CD4-positive, alpha-beta memory T cell (primary cell): ENCODE measurements around the gene CPEB3. TPM values are rescaled to one million over a fixed set of nuclear protein-coding genes. Genes with fewer than 3 reads are reported as not detected.

Experiments
- CTCF ChIA-PET: fragments of 350-600 bp; sonication (Branson Sonifier 250); formaldehyde crosslinking; loops from one replicate; lab custom pipeline; 2021; ENCODE audit warnings: inconsistent platforms; ENCODE audit not compliant: partially characterized antibody; lab: Charles Lee
- POLR2A ChIA-PET: fragments of 350-600 bp; sonication (Branson Sonifier 250); formaldehyde crosslinking; loops from one replicate; lab custom pipeline; 2021; ENCODE audit not compliant: partially characterized antibody; lab: Charles Lee
- DNase-seq, 5 donors: peaks; one replicate each; pipeline versions ENCODE4 v3.0.0 to v3.0.0-alpha.2; 2020 to 2022; ENCODE audit warnings: mixed read lengths in 1 of 5
- H3K27ac ChIP-seq: one replicate; pipeline ENCODE4 v1.7.0; 2013; ENCODE audit warnings: low read depth, low read length
- H3K27me3 ChIP-seq: 2 replicates; pipeline ENCODE4 v1.7.0; 2013; ENCODE audit warnings: mild to moderate bottlenecking, low read length, moderate library complexity; ENCODE audit not compliant: insufficient read depth
- H3K36me3 ChIP-seq: 2 replicates; pipeline ENCODE4 v1.7.0; 2013; ENCODE audit warnings: mild to moderate bottlenecking, low read length, moderate library complexity; ENCODE audit not compliant: insufficient read depth
- H3K4me1 ChIP-seq: 2 replicates; pipeline ENCODE4 v1.7.0; 2013; ENCODE audit warnings: mild to moderate bottlenecking, low read length, moderate library complexity; ENCODE audit not compliant: insufficient read depth
- H3K4me3 ChIP-seq, 2 donors: one replicate each; pipeline ENCODE4 v1.7.0; 2013; ENCODE audit warnings: low read length in 2 of 2, mild to moderate bottlenecking in 1 of 2
- H3K9me3 ChIP-seq, 2 donors: one replicate each; pipeline ENCODE4 v1.7.0; 2013; ENCODE audit warnings: low read length in 2 of 2, control low read depth in 1 of 2; ENCODE audit not compliant: control insufficient read depth in 1 of 2
- H3K27ac Mint-ChIP-seq, 7 donors: one replicate each; pipeline ENCODE4 v1.8.0; 2020 to 2021; ENCODE audit warnings: mixed read lengths in 7 of 7, mild to moderate bottlenecking in 6 of 7, inconsistent platforms in 3 of 7, moderate library complexity in 3 of 7
- H3K27me3 Mint-ChIP-seq, 2 donors: one replicate each; pipeline ENCODE4 v1.8.0; 2020 to 2021; ENCODE audit warnings: mixed read lengths in 2 of 2
- H3K36me3 Mint-ChIP-seq, 2 donors: one replicate each; pipeline ENCODE4 v1.8.0; 2020 to 2021; ENCODE audit warnings: mixed read lengths in 2 of 2, inconsistent platforms in 1 of 2, mild to moderate bottlenecking in 1 of 2
- H3K4me1 Mint-ChIP-seq, 4 donors: one replicate each; pipeline ENCODE4 v1.8.0; 2020 to 2021; ENCODE audit warnings: mixed read lengths in 4 of 4, mild to moderate bottlenecking in 1 of 4
- H3K4me3 Mint-ChIP-seq, 8 donors: one replicate each; pipeline ENCODE4 v1.8.0; 2020 to 2021; ENCODE audit warnings: mixed read lengths in 8 of 8, mild to moderate bottlenecking in 7 of 8, moderate library complexity in 6 of 8, inconsistent platforms in 3 of 8
- H3K9me3 Mint-ChIP-seq, 8 donors: one replicate each; pipeline ENCODE4 v1.8.0; 2020 to 2021; ENCODE audit warnings: mixed read lengths in 8 of 8, mild to moderate bottlenecking in 5 of 8, inconsistent platforms in 3 of 8, moderate library complexity in 1 of 8
- intact Hi-C: fragments of 100-400 bp; cut with micrococcal nuclease; formaldehyde crosslinking; loops from one replicate; pipeline ENCODE4 v1.15.1; 2023
- polyA plus RNA-seq, 2 donors: library from polyadenylated mRNA; unstranded; fragments of 300-500 nt; fragmentation: Illumina TruSeq; gene quantifications; one replicate each; pipeline ENCODE4 v1.2.3, GENCODE V29; 2021
- total RNA-seq, 2 experiments: library from RNA; stranded (reverse); gene quantifications; one replicate each; pipeline ENCODE4 v1.2.3, GENCODE V29; 2021

CPEB3 gene
- total and polyA plus RNA-seq, 4 experiments from 2014 or later, result 0.88 to 3.8 (median 2.4) TPM

DNA sequence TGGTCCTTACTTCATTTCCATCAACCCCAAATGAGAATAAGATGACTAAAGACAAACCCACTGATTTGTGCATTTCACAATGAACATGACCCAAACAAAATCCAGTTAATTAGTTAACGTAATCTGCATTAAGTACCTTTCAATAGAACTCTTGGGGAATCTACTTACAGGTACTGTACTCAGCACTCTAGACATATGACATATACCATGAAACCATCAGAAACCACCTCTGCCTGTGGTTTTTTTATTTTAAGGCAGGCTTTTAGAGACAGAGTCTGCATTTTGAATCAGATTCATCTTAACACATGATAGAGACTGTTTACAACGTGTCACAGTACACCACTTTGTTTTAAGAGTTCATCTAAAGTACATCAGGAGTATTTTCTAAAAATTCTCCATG lies 198.9 kb downstream of the CPEB3 start:
- Histone ChIP-seq H3K4me3 (no peak overlapping the region), H3K36me3 (no peaks in the 10 kb centered on the region), H3K9me3 (no peaks in the 10 kb centered on the region), H3K27me3 (no peaks in the 10 kb centered on the region), H3K4me1 (no peaks in the 10 kb centered on the region), H3K27ac (no peak overlapping the region)
- no peaks in the 10 kb centered on the region for H3K27me3 Mint-ChIP-seq
- no peak overlapping the region for H3K4me3 Mint-ChIP-seq
- no peak for DNase-seq
- POLR2A ChIA-PET, result no interaction called here
- CTCF ChIA-PET, result no interaction called here
- H3K9me3 Mint-ChIP-seq, result no peaks in the 10 kb centered on the region
- peaks cover 0 to 1% of the 10 kb centered on the region in 2 donors for H3K36me3 Mint-ChIP-seq
- H3K27ac Mint-ChIP-seq, result no peak overlapping the region
- intact Hi-C loops, result no loop called here
- H3K4me1 Mint-ChIP-seq, result peaks cover 0 to 6% (median 3%) of the 10 kb centered on the region in 4 donors

DNA sequence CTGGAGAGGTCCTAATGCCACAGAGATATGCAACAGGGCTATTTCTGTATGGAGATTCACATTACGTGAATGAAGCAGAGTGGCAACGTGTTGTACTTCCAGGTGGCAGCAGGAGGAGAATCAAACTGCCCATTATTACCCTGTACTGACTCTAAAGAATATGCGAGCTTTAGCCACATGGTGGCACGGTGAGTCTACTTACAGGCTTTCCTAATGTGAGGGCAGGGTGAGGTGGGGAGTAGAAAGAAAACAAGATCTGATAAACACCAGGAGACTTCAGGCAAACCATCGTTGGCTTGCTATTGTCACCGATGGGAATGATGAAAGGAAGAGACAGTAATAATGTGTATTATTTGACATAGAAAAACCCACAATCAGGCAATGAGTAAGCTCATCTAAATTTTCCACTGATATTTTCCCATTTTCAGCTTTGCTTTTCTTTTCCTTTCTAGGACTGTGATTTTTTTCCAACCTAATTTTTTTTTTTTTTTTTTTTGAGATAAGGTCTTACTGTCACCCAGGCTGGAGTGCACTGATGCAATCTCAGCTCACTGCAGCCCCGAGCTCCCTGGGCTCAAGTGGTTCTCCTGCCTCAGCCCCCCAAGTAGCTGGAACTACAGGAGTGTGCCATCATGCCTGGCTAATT lies 203.0 kb downstream of the CPEB3 start:
- H3K9me3 ChIP-seq, result no peaks in the 10 kb centered on the region
- peak; percentile 43 to 60 (median 51) for DNase-seq
- Mint-ChIP-seq H3K27ac (peak overlapping the region in 1 of 7 donors; percentile 22), H3K27me3 (no peaks in the 10 kb centered on the region), H3K9me3 (no peaks in the 10 kb centered on the region), H3K36me3 (peaks cover 0 to 1% of the 10 kb centered on the region in 2 donors), H3K4me3 (no peak overlapping the region), H3K4me1 (peaks cover 0 to 6% (median 3%) of the 10 kb centered on the region in 4 donors)
- H3K36me3 ChIP-seq, result no peaks in the 10 kb centered on the region
- H3K4me1 ChIP-seq, result no peaks in the 10 kb centered on the region
- intact Hi-C loops, result loop anchor here (1.0 to 5.0 kb wide), 3 partner anchors 204 to 544 kb away; partner anchors contain the start of gene IDE
- H3K27me3 ChIP-seq, result no peaks in the 10 kb centered on the region
- POLR2A ChIA-PET, result interaction anchor here (1.7 kb wide), 1 partner anchor 204 kb away, joined by 7 read pairs; the partner anchor contains the start of genes CPEB3 and MARCHF5
- no peak overlapping the region for H3K27ac ChIP-seq
- no peak overlapping the region for H3K4me3 ChIP-seq
- CTCF ChIA-PET, result interaction anchor here (0.7 to 1.5 kb wide), 16 partner anchors 9 to 1896 kb away, joined by 3 to 15 read pairs (median 3); partner anchors contain the start of genes CPEB3 and MARCHF5

DNA sequence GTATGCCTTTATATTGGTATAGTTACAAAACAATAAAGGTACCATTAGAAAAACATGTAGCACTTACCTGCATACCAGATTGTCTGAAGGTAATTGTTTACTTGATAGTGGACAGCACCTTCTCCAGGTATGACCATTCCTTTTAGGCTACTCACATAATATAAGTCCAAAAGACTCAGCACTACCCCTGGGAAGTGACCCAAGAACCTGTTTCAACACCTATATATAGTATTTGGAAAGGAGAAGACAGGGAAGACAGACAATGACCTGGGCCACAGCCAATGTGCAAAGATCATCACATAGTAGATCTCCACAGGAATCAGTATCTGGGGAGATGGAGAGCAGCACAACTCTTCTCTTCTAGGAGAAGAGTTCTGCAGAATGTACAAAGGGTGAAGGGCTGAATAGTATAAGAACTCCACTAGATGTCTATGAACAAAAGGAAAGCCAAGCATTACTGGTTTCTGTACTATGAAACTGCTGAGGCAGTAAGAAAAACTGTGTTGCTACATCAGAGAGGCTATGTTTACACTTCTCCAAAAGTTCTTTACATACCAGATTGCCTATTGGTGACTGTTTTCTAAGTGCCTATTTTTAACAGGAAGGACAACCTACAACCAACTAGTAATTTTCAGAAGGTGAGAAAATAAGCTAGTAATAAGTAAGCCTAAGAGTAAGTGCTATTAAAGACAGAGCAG lies 208.1 kb downstream of the CPEB3 start:
- ChIA-PET POLR2A (no interaction called here), CTCF (no interaction called here)
- Mint-ChIP-seq H3K27ac (no peak overlapping the region), H3K4me3 (no peak overlapping the region), H3K36me3 (peaks cover 18 to 27% of the 10 kb centered on the region in 2 donors), H3K4me1 (peaks cover 0 to 3% (median under 1%) of the 10 kb centered on the region in 4 donors), H3K9me3 (peaks cover 0 to 3% (median 0%) of the 10 kb centered on the region in 8 donors), H3K27me3 (no peaks in the 10 kb centered on the region)
- H3K4me1 ChIP-seq, result no peaks in the 10 kb centered on the region
- H3K36me3 ChIP-seq, result peaks cover 6% of the 10 kb centered on the region
- no peak for DNase-seq
- H3K4me3 ChIP-seq, result no peak overlapping the region
- no peaks in the 10 kb centered on the region for H3K9me3 ChIP-seq
- no peaks in the 10 kb centered on the region for H3K27me3 ChIP-seq
- H3K27ac ChIP-seq, result no peak overlapping the region
- intact Hi-C loops, result no loop called here

DNA sequence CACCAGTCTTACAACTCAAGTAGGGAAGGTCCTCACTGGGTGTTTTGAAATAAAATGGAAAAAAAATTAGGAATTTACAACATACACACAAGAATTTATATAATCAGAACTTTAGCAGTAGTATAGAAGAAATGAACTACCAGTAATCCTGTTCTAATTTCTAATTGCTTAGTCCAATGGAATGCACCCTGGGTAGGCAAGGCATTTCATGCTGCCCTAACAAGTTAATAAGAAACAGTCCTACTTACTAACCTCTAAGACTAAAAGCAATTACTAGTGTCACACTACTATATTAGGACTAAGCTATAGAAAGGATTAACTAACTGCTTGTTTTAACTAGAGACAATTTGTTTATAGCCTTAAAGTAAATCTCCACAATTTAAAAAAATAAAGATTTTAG lies 209.2 kb downstream of the CPEB3 start:
- no peak for DNase-seq
- peaks cover 0 to 3% (median 0%) of the 10 kb centered on the region in 8 donors for H3K9me3 Mint-ChIP-seq
- peaks cover 6% of the 10 kb centered on the region for H3K36me3 ChIP-seq
- H3K27me3 ChIP-seq, result no peaks in the 10 kb centered on the region
- no peak overlapping the region for H3K27ac ChIP-seq
- ChIA-PET CTCF (no interaction called here), POLR2A (no interaction called here)
- intact Hi-C loops, result no loop called here
- no peak overlapping the region for H3K27ac Mint-ChIP-seq
- H3K4me1 Mint-ChIP-seq, result no peaks in the 10 kb centered on the region
- no peaks in the 10 kb centered on the region for H3K4me1 ChIP-seq
- no peaks in the 10 kb centered on the region for H3K27me3 Mint-ChIP-seq
- H3K36me3 Mint-ChIP-seq, result peaks cover 22 to 31% of the 10 kb centered on the region in 2 donors
- H3K4me3 Mint-ChIP-seq, result no peak overlapping the region
- H3K4me3 ChIP-seq, result no peak overlapping the region
- H3K9me3 ChIP-seq, result no peaks in the 10 kb centered on the region

DNA sequence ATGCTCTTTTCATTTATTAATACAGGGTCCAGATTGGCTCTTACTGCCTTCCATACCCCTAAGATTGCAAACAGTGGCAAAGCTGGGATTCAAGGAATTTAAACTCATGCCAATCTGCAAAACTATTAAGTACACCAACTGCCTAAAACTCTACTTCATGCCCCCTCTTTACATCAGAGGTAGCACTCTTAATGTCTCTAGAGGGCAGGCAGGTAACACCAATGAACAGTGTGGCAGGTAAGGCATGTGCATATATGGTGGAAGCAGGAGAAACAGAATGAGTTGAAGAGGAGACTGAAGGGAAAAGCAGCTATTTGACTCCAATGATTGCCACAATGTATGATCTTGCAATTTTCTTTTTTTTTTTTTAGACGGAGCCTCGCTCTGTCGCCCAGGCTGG lies 210.6 kb downstream of the CPEB3 start:
- intact Hi-C loops, result no loop called here
- POLR2A ChIA-PET, result no interaction called here
- H3K4me3 ChIP-seq, result no peak overlapping the region
- Mint-ChIP-seq H3K9me3 (peaks cover 0 to 3% (median 0%) of the 10 kb centered on the region in 8 donors), H3K27me3 (no peaks in the 10 kb centered on the region), H3K36me3 (peaks cover 24 to 31% of the 10 kb centered on the region in 2 donors), H3K4me1 (no peaks in the 10 kb centered on the region), H3K27ac (no peak overlapping the region), H3K4me3 (no peak overlapping the region)
- H3K27ac ChIP-seq, result no peak overlapping the region
- CTCF ChIA-PET, result no interaction called here
- H3K36me3 ChIP-seq, result peaks cover 6% of the 10 kb centered on the region
- H3K4me1 ChIP-seq, result no peaks in the 10 kb centered on the region
- DNase-seq, result no peak
- no peaks in the 10 kb centered on the region for H3K27me3 ChIP-seq
- no peaks in the 10 kb centered on the region for H3K9me3 ChIP-seq

DNA sequence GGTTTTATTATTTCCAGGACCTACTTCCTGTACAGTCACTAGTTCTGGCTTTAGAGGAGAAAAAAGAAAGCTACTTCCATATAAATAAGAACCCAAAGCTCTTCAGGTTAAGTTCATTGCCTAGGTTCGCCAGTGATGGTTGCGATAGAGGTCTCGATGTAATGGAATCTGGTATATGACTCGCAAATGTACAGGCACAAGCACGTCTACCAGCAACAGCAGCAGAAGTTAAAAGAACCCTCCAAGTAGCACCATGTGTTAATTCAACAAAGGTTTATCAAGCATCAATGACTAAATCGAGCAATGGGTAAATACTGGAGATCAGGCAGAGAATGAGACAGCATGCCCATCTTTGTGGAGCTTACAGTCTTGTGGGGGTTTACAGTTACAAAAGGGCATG lies 211.9 kb downstream of the CPEB3 start:
- H3K36me3 Mint-ChIP-seq, result peaks cover 30 to 31% of the 10 kb centered on the region in 2 donors
- peaks cover 0 to 3% (median 0%) of the 10 kb centered on the region in 8 donors for H3K9me3 Mint-ChIP-seq
- H3K36me3 ChIP-seq, result peaks cover 6% of the 10 kb centered on the region
- H3K27ac ChIP-seq, result no peak overlapping the region
- no peak for DNase-seq
- no peaks in the 10 kb centered on the region for H3K9me3 ChIP-seq
- ChIA-PET POLR2A (no interaction called here), CTCF (interaction anchor here (0.9 kb wide), 1 partner anchor 8 kb away, joined by 3 read pairs; no protein-coding TSS in a partner anchor)
- no peaks in the 10 kb centered on the region for H3K4me1 Mint-ChIP-seq
- intact Hi-C loops, result no loop called here
- no peak overlapping the region for H3K4me3 ChIP-seq
- no peak overlapping the region for H3K4me3 Mint-ChIP-seq
- H3K27me3 Mint-ChIP-seq, result no peaks in the 10 kb centered on the region
- H3K4me1 ChIP-seq, result no peaks in the 10 kb centered on the region
- no peaks in the 10 kb centered on the region for H3K27me3 ChIP-seq
- H3K27ac Mint-ChIP-seq, result no peak overlapping the region

DNA sequence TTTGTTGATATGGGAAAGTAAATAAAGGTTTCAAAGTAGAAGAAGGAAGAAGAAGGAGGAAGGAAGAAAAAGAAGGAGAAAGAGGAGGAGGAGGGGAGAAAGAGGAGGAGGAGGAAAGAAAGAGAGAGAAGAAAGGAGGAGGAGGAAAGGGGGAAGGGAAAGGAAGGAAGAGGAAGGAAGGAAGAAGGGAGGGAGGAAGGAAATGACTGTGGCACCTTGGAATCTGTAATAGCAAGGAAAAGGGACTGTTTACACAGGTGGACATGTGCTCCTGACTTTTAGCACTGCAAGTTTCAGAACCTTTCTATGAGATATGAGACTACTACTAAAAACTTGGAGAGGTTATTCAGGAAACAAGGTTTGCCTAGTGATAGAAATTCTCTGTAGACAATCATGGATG lies 214.2 kb downstream of the CPEB3 start:
- no peaks in the 10 kb centered on the region for H3K27me3 ChIP-seq
- peaks cover 6% of the 10 kb centered on the region for H3K36me3 ChIP-seq
- peaks cover 31% of the 10 kb centered on the region in 2 donors for H3K36me3 Mint-ChIP-seq
- H3K27ac Mint-ChIP-seq, result no peak overlapping the region
- peaks cover 0 to 3% (median 0%) of the 10 kb centered on the region in 8 donors for H3K9me3 Mint-ChIP-seq
- no peak for DNase-seq
- no peak overlapping the region for H3K27ac ChIP-seq
- intact Hi-C loops, result no loop called here
- no peak overlapping the region for H3K4me3 ChIP-seq
- no peaks in the 10 kb centered on the region for H3K4me1 ChIP-seq
- no peaks in the 10 kb centered on the region for H3K9me3 ChIP-seq
- POLR2A ChIA-PET, result interaction anchor here (0.6 kb wide), 1 partner anchor 301 kb away, joined by 5 read pairs; no protein-coding TSS in a partner anchor
- H3K27me3 Mint-ChIP-seq, result no peaks in the 10 kb centered on the region
- CTCF ChIA-PET, result interaction anchor here (0.6 kb wide), 1 partner anchor 13 kb away, joined by 3 read pairs; no protein-coding TSS in a partner anchor
- no peak overlapping the region for H3K4me3 Mint-ChIP-seq
- no peaks in the 10 kb centered on the region for H3K4me1 Mint-ChIP-seq
